HepG2 (cell line): ENCODE results near the gene CTU2. TPM values are rescaled to one million over a fixed set of nuclear protein-coding genes. Genes with fewer than 3 reads are reported as not detected.

ENCODE experiments used
- FLYWCH1 ChIP-seq: sonication (generic); formaldehyde crosslinking; IDR thresholded peaks from 2 replicates; pipeline ENCODE4 v1.8.1; 2023; ENCODE audit warnings: mild to moderate bottlenecking, missing genetic modification reagents
- GABPA ChIP-seq, 2 experiments: IDR thresholded peaks; 2 replicates each; pipeline ENCODE4 v1.6.1; 2011 to 2016; ENCODE audit warnings: low read depth in 2 of 2, low read length in 1 of 2, missing biosample characterization in 1 of 2, missing genetic modification characterization in 1 of 2
- IRF1 ChIP-seq: sonication (generic); formaldehyde crosslinking; IDR thresholded peaks from 2 replicates; pipeline ENCODE4 v1.4.0; 2020; ENCODE audit warnings: low read depth, mild to moderate bottlenecking, missing genetic modification reagents
- MNT ChIP-seq: fragments of 450-650 bp; IDR thresholded peaks from 2 replicates; pipeline ENCODE4 v1.6.1; 2016
- SP4 ChIP-seq: sonication (generic); formaldehyde crosslinking; IDR thresholded peaks from 2 replicates; pipeline ENCODE4 v1.8.1; 2023; ENCODE audit warnings: mild to moderate bottlenecking, missing genetic modification reagents
- ZBTB40 ChIP-seq, 2 experiments: fragments of 450-650 bp in 1 of 2; sonication (generic) in 1 of 2; formaldehyde crosslinking in 1 of 2; IDR thresholded peaks; 2 replicates each; pipeline versions ENCODE4 v1.6.1 to v1.8.0; 2016 to 2022; ENCODE audit warnings: antibody characterized with exemption in 1 of 2, mild to moderate bottlenecking in 1 of 2, missing genetic modification reagents in 1 of 2
- ZC3H13 ChIP-seq: sonication (generic); formaldehyde crosslinking; IDR thresholded peaks from 2 replicates; pipeline ENCODE4 v1.8.1; 2023; ENCODE audit warnings: mild to moderate bottlenecking, missing genetic modification reagents, moderate library complexity
- ZNF18 ChIP-seq: sonication (generic); formaldehyde crosslinking; IDR thresholded peaks from 2 replicates; pipeline ENCODE4 v1.8.0; 2022; ENCODE audit warnings: mild to moderate bottlenecking, missing genetic modification reagents; ENCODE audit not compliant: insufficient replicate concordance
- ZNF224 ChIP-seq: sonication (generic); formaldehyde crosslinking; IDR thresholded peaks from 2 replicates; pipeline ENCODE4 v1.5.0; 2020; ENCODE audit warnings: mild to moderate bottlenecking, missing genetic modification reagents
- ZNF501 ChIP-seq: sonication (generic); formaldehyde crosslinking; IDR thresholded peaks from 2 replicates; pipeline ENCODE4 v1.5.1; 2020; ENCODE audit warnings: mild to moderate bottlenecking, moderate library complexity, missing genetic modification reagents
- ZNF512B ChIP-seq: sonication (generic); formaldehyde crosslinking; IDR thresholded peaks from 2 replicates; pipeline ENCODE4 v1.5.1; 2020; ENCODE audit warnings: missing genetic modification reagents, mild to moderate bottlenecking, borderline replicate concordance
- ZNF556 ChIP-seq: sonication (generic); formaldehyde crosslinking; IDR thresholded peaks from 2 replicates; pipeline ENCODE4 v1.4.0; 2020; ENCODE audit warnings: mild to moderate bottlenecking, missing genetic modification reagents, borderline replicate concordance
- polyA plus RNA-seq, 8 experiments: library from polyadenylated mRNA; depleted of rRNA in 3 of 8; stranded (reverse) in 7 of 8; unstranded in 1 of 8; fragments of >200 nt; fragmentation: Illumina TruSeq in 4 of 8; extraction: Trizol in 4 of 8; gene quantifications; 2 replicates each; pipeline versions ENCODE4 v1.2.1 to v1.2.3, GENCODE V29; 2011 to 2016; ENCODE audit warnings: low read depth in 4 of 8, missing spikeins in 1 of 8, mixed read lengths in 1 of 8; ENCODE audit not compliant: insufficient read depth in 1 of 8
- total RNA-seq, 5 experiments: library from RNA; depleted of rRNA; stranded (reverse); fragments of >200 nt; fragmentation: Illumina TruSeq; extraction: Trizol; gene quantifications; 2 replicates each; pipeline ENCODE4 v1.2.3, GENCODE V29; 2016; ENCODE audit warnings: low read depth in 1 of 5

Gene CTU2
- total and polyA plus RNA-seq, 2 of the 13 experiments (the other 11 are each of a cell fraction or from before 2014, with no cell fraction given), result 13.3 to 21.9 TPM

- TF ChIP-seq ZBTB40 (IDR thresholded peaks at IDR 0.05) (no peak), ZBTB40 (CRISPR knock-in tag; IDR thresholded peaks at IDR 0.05) (no peak), ZC3H13 (CRISPR knock-in tag) (peak; percentile 79), ZNF501 (CRISPR knock-in tag) (no peak), IRF1 (0 out of 2 replicates have a peak, but pooled peaks have one; percentile 5), FLYWCH1 (CRISPR knock-in tag) (0 out of 2 replicates have a peak, but pooled peaks have one; percentile 31), MNT (peak; percentile 70), GABPA (IDR thresholded peaks at IDR 0.05; ENCODE audit: low read depth, low read length) (no peak), GABPA (CRISPR knock-in tag; IDR thresholded peaks at IDR 0.05; ENCODE audit: low read depth) (no peak), SP4 (CRISPR knock-in tag) (no peak), ZNF18 (CRISPR knock-in tag) (peak; percentile 38), ZNF224 (CRISPR knock-in tag) (peak; percentile 61; the same call in 1 of the 2 replicates), ZNF556 (CRISPR knock-in tag) (0 out of 2 replicates have a peak, but pooled peaks have one; percentile 10), ZNF512B (CRISPR knock-in tag) (0 out of 2 replicates have a peak, but pooled peaks have one; percentile 38)
These were observed 28.6 kb upstream of the CTU2 start (continued) for GRCh38 chr16:88677721-88678120.
